GM19438 (cell line): ENCODE results near the gene SIRPB2.
A peak's percentile ranks its signal among the peaks of the same experiment; 100 is the strongest.

Experiments used
- ATAC-seq: cut with Tn5 transposase; IDR thresholded peaks from one replicate; pipeline ENCODE4 v1.9.1; 2021; ENCODE audit warnings: low read depth; ENCODE audit not compliant: unreplicated experiment

The SIRPB2 gene

DNA sequence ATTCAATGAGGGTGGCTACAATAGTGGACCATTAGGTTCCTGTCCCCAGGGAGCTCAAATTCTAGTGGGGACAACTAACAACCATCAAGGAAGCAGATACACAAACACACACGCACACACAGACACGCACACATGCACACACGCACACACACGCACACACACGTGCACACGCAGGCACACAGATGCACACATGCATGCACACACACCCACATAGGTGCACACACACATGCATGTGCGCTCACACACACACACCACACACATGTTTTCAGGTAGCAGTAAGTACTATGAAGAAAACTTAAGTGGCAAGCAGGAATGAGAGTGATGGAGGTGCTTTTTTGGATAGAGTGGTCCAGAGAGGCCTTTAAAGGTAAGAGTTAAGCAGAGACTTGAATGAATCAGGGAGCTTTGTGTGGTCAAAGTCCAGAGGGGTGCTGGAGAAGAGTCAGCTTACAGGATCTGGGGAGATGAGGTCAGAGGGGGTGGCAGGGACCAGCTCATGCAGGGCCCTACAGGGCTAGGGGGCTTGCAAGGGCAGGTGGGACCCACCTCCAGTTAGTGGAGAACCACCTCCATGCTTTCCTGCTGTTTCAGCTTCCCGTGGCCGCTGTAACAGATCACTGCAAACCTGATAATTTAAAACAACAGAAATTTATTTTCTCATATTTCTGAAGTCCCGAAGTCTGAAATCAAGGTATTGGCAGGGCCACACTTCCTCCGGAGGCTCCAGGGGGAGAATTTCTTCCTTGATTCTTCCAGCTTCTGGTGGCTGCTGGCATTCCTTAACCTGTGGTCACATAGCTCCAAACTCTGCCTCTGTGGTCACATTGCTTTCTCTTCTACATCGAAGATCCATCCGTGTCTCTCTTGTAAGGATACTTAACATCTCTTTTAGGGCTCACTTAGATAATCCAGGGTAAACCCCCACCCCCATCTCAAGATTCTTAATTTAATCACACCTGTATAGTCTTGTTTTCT lies 17.7 kb downstream of the SIRPB2 start:
- ATAC-seq: no peak

DNA sequence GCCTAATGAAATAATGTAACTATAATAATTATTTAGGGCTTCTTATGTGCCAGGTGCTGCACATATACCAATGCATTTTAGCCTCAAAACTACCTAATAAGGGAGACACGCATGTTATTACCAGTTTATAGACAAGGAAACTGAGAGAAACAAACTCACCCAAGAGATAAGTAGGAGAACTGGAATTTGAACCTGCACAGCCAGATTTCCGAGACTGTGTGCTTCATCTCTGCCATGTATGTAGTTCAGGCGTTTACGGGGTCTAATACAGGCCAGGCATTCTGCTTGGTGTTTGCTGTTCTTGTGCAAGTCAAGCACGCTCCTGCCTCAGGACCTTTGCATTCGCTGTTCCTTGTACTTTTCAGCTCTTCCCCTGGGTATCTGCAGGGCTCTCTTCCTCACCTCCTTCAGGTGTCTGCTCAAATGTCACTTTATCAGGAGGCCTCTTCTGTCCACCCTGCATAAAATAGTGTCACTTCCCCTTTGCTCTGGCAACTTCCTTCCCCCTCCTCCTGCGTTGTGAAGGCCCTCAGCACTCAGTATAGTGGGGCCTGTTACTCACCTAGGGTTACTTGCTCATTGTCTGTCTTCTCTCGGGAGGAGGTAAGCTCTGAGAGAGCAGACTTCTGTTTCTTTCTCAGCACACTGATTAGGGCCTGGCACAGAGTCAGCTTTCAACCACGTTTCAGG lies 18.5 kb downstream of the SIRPB2 start:
- no peak for ATAC-seq

DNA sequence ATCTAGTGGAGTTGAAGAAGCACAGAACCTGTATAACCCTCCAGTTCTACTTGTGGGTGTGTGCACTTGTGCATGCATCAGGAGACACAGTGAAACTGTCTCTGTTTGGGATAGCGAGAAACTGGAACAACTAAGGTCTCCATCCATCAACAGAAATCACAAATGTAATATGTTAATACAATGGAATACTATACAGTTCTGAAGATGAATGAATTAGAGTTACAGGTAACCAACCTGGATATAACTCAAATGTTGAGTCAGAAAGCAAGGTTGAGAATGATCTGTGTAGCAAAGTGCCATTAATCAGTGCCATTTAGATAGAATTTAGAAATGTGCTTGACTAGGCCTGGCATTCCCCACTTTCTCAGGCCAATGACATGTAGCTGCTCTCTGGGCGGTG lies 20.0 kb downstream of the SIRPB2 start:
- ATAC-seq: no peak

DNA sequence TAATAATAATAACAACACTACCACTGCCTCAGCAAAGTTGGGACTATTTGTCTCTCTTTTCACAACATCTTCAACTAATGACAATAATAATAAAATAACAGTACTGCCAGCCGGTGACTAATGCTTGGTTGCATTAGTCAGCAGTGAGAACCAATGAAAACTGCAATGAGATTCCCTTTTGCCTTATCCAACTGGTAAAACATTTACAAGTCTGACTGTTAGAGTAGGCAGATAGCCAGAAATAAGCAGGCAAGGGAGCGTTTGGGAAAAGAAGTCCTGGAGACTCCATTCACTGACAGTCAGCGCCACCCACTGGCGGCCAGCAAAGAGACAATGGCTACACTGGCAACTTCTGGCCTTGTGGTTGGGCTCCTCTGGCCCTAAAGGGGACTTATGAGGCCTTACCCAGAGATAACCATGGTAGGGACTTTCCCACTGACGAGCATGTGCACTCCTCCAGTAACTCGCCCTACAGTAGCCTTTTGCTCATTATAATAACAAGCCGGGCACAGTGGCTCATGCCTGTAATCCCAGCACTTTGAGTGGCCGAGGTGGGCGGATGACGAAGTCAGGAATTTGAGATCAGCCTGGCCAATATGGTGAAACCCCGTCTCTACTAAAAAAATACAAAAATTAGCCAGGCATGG lies 21.2 kb downstream of the SIRPB2 start:
- ATAC-seq: no peak

DNA sequence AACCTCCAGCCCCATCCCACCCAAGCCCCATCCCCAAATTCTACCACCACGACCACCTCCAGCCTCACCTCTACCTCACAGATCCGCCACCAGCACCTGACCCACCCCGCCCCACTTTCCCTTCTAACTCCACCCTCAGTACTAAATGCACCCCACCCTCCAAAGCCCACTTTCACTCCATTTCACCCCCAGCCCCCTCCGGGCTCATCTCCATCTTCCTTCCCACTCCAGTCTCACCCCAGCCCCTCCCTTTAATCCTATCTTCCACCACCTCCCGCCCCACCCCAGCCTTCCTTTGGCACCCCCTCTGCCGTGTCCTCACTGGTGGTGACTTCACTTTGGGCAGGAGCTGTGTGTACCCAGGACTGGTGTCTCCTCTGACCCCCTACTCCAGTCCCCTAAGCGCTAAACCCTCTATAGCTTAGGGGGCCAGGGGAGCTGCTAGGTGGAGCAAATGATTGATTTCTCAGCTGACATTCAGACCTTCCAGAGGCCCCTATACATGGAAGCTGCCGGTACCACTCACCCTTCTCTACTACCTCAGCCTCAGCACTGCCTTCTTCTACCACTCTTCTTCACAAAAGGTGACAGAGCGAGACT lies 21.8 kb downstream of the SIRPB2 start:
- no peak for ATAC-seq

DNA sequence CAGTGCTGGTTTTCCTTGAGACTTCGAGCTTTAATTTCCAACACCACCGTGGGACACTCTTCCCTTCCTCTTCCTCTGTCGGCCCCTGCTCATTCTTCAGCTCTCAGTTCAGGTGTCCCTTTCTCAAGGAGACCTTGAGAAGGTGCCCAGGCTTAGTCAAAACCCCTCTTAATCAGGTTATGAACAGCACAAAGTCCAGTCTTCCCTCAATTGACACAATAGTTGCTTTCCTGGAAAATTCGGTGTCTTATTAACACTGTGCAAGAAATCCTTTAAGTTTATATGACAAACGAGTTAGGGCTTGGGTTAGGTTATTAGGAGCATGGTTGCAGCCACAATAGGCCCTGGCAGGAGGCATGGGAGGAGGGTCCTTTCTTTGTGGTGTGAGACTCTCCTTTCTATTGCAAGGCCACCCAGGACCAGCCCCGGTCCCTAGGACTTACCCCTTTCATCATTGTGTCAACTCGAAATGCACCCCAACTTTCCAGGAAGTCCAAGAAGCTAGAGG lies 23.0 kb downstream of the SIRPB2 start:
- no peak for ATAC-seq

DNA sequence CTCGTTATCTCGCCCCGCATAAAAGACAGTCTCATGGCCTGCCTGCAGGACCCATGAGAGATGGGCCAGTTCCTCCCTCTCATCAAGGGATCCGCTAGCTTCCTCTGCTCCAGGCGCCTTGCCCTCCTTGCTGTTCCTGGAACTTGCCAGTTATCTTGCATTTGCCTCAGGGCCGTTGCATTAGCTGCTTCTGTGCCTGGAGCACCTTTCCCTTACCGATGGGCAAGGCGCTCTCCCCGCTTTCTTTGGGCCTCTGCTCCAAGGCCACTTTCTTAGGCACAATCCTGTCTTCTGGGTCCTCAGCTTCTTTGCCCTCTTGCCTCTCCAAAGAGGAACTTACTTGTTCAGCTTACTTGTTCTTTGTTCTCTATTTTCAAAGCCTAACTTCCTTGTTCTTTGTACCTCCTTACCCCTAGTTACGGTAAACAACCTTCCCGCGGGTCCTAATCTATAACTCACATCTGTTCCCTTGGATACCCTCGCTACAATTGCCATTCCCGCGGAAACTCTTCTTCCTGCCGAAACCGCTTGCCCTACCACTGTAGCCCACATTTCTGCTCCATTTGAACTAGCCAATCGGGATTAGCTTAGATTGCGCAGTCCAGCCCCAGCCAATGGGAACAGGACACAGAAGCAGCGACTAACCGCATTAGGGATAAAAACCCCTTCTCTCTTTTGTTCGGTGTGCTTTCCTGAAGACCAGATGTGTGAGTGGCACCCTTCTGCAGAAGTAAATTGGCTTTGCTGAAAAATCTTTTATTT lies 23.7 kb downstream of the SIRPB2 start:
- ATAC-seq: no peak

DNA sequence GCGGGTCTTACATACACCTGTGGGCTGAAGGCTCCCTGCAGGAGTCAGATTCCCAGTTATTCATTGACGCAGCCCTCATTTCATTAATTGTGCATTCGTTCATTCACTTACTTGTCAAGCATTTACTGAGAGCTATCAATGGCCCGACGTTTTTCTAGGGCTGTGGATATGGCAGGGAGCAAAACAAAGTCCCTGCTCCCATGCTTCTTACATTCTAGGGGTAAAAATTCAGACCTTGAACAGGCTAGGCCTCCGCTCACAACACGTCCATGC lies 24.2 kb downstream of the SIRPB2 start:
- ATAC-seq: no peak

DNA sequence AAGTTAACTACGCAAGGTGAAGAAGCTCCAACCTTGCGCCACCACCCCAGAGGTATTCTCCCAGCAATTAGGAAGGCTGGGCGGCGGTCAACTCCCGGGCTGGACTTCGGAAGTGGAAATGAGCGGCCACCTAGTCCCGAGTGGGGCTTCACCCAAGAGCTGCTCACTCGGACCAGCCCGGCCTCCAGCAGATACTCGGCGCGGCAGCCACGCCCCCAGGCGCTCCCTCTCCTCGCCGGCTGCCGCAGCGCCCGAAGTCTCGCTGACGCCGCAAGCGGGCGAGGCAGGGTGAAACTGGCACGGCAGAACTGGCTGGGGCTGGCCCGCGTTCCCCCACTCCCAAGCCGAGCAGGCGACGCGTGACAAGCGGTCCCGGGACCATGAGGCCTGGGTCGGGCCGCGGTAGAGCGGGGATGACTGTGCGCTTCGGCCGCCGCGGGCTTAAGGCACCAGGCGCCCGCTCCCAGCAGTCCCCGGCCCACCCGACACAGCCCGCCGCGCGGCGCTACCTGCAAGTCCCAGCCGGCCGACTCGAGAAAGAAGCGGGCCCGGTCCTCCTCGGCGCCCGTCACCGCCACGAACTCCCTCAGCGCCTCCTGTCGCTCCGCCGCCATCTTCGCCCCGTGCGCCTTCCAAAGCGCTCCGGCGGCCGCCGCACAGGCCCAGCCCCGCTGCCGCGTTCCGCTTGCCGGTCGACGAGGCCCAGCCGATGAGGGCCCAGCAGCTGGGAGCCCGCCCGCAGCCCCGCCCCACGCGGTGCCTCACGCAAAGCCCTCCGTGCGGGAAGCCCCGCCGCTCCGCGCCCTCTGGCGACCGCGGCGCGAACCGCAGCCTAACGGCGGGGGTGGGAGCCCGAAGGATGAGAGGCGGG lies 24.8 kb downstream of the SIRPB2 start, which contains the start of gene NSFL1C:
Gene NSFL1C, minus strand, starts transcription at position 639 of the 871 bp plus-strand sequence. Its CDS starts 25 bp downstream, at position 614.
- peak; percentile 89 for ATAC-seq

DNA sequence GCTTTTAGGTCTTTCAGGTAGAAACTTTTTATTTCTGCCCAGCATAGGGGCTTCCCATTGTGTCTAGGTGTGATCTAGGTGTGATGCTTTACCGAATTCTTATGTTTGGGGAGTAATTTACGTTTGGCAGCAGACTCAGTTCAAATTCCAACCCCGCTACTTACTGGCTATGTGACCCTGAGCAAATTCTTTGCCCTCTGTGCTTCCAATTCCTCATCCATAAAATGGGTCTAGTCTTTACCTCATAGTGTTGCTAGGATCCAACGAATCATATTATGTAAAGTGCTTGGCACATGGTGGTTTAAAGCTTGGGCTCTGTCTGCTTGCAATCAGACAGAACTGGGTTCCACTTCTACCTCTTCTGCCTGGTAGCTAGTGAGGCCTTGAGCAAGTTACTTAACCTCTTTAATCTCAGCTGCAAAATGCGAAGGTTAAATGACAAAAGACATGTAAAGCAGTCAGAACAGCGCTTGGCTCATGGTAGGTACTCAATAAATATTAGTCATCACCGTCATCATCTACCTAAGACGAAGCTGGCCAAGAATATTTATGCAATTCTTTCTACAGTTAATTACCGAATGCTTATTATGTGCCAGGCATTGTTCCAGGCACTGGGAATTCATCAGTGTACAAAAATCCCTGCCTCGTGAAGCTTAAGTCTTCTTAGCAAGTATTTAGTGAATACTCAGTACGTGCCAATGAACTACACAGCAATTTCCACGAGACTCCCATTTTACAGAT lies 25.6 kb downstream of the SIRPB2 start:
- no peak for ATAC-seq

DNA sequence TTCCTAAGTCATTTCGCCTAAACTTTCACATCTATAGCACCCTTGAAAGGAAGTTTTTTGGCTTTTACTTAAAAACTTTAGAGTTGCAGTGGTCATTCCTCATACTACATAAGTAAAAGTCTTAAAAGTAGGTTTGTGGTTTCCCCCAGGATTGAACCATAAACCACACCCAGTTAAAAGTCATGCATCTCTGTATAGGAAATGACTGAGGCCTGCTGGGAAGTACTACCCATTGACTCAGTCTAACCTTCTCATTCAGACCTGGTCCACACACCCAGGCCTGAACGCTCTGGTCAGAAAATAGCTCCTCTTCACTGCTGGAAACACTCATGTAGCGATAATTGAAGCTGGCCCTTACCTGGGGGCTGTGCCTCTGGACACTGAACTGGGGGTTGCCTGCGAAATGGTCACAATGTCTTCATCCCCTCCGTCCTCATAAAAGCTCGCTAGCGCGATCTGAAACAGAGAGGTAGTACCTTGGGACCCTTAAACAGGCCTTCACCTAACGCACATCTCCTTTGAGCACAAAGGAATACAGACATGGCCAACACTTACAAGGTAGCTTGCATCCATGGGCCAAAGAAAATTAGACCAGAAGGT lies 27.1 kb downstream of the SIRPB2 start:
- ATAC-seq: no peak

DNA sequence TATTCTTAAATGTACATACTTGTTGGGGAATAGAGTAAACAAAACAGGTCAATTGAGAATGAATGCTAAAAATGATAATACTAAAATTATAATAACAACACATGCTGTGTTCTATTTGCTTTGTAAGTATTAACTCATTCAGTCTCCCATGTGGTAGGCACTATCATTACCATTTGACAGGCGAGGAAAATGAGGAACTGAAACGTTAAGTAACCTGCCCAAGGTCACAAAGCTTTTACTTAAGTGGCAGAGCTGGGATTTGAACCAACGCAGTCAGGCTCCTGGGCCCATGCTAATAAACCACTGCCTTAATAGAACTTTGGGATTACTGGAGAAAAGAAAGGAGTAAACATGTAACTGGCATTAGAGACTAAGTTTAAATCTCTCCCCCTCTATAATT lies 28.4 kb downstream of the SIRPB2 start:
- ATAC-seq: no peak

DNA sequence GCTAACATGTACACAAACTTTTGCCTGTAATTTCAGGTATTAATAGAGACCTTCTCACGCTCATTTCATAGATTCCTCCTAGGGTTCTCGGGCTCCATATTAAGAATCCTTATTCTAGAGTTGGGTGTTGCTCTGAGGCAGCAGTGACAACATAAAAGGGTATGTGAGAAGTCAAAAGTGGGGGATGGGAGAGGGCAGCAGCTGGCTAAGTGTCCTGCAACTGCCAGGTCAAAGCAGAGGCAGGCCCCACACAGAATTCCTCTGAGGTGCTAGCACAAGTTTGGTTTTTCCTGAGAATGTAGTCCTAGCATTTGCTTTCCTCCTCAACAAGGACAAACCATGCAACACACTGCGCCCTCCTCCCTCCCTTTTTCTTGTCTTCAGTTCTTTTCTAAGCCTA lies 29.2 kb downstream of the SIRPB2 start:
- ATAC-seq: no peak

DNA sequence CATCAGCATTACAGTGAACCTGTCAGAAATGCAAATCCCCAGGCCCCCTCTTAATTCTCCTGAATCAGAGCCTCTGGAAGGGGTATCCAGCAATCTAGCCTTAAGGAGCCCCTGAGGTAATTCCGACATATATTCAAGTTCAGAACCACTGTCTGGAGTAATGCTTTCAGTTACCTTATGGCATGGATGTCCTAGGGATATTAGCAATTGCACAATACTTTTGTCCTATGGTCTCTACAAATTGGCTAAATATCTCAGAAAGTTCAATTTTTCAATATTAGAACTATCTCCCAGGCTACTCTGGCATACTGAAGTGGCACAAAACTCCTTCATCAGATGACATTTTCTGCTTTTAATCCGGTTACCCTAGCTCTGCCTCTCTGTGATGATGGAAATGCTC lies 30.9 kb downstream of the SIRPB2 start:
- ATAC-seq: no peak

DNA sequence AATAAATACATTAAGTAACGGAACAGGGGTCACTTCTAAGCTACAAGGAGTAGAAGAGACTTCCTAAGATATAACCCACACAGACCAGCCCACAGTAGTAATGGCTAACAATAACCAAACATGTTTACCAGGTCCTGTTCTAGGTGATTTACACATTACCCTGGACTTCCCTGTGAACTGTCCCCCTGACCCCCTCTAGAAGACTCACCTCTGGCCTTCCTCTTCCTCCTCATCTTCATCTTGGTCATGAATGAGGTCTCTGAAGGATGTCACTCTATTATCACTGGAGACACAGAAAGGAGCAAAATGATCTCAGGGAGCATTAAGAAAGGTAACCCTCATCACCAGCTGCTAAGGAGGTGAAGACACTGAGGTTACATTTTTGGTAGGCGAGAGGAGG lies 33.2 kb downstream of the SIRPB2 start:
- no peak for ATAC-seq

DNA sequence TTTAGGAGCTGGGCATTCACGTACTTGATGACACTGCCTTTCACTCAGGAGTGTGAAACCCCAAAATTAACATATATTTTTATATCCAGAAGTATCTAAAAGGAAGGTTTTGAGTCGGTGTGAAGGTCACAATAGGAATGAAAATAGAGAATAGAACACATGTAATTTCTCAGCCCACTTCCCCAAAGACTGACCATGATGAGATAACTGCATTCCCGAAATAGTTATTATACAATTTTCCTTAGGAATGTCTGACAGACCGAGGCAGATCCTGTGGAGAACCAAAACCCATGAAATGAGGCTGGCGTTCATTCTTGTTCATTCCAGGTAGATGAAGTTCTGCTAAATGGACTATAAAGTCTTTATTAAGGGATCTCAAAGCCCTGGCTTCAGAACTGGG lies 34.9 kb downstream of the SIRPB2 start:
- no peak for ATAC-seq

DNA sequence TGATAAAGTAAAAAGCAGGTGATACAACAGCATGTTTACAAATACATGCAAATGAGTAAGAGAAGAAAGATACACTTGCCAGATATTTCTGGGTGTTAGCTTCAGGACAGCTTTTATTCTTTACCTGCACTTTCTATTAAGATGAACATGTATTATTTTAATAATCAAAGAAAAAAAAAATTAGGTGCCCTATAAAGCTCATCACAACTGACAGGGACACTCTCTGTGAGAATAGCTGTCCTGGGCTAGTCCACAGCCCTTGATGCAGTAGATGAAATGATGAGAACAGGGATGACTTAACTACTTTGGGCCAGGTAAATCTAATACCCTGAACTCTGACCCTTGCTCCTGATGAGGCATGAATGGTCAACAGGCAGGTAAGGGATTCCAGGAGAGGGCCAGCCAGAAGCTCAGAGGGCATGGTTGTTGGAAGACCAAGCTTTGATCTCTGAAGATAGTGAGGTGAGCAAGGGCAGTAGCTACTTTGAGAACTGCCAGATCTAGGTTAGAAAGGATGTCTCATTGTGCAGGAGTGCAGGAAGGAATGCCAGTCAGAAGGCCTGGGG lies 40.2 kb downstream of the SIRPB2 start:
- ATAC-seq: no peak

DNA sequence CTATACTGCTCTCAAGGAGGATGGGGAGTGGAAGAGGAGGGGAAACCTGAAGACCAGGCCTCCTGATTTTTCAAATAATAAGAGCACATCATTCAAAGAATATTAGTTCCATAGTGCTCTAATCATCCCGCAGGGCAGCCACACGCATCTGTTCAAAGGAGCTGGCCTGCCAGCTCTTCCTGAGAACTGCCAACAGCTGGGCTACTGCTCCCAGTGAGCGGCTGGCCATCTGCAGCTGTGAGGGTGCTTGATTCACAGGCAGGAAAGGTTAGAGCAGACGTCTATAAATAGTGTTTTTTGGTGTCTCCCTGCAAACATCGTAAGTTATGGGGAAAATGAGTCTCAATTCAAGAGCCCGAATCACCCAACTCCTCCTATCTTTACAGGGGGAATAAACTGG lies 41.9 kb downstream of the SIRPB2 start:
- ATAC-seq: no peak
